SU-DHL-6 (cell line): ENCODE results near the gene RAB10.

ENCODE experiments used
- CTCF ChIP-seq: fragments of 200-600 bp; sonication (generic); IDR thresholded peaks from one replicate; pipeline ENCODE4 v1.5.1; 2017; ENCODE audit warnings: antibody characterized with exemption, mild to moderate bottlenecking, low read length, moderate library complexity; ENCODE audit not compliant: insufficient read depth, poor library complexity, severe bottlenecking
- EZH2phosphoT487 ChIP-seq: fragments of 200-600 bp; sonication (generic), shearing (Covaris generic); conservative IDR thresholded peaks from 2 replicates; pipeline ENCODE4 v1.6.1; 2018; ENCODE audit warnings: mild to moderate bottlenecking, antibody characterized with exemption, low read length, moderate library complexity, mixed read lengths

- TF ChIP-seq EZH2phosphoT487: no peak
- TF ChIP-seq CTCF: no peak
These were observed 102.6 kb downstream of the RAB10 start for GRCh38 chr2:26136451-26136850.
